Mesenchymal stem cell (in vitro differentiated cells and primary cell): ENCODE measurements around the gene ATF6. TPM values are rescaled to one million over a fixed set of nuclear protein-coding genes. Genes with fewer than 3 reads are reported as not detected.

Source experiments
- small RNA-seq: library from polyadenylated mRNA; stranded (forward); fragments of <200 nt; extraction: miRNeasy Mini kit (QIAGEN cat#:217004); gene quantifications from one replicate; pipeline ENCODE3, GENCODE V24; 2013; ENCODE audit warnings: low read depth

ATF6 gene

Small RNAs within 50 kb of the gene (small RNA-seq; reads per million reads assigned to genes)
- not detected for gene RN7SL466P
